Activated CD8-positive, alpha-beta memory T cell treated with anti-CD3 and anti-CD28 coated beads, Interleukin-2, amount 10 ng/mL, durations not matched to agents 7 days and 5 days (primary cell): Measurements from ENCODE around the gene EPX. TPM values are rescaled to one million over a fixed set of nuclear protein-coding genes. Genes with fewer than 3 reads are reported as not detected.
A peak's percentile ranks its signal among the peaks of the same experiment; 100 is the strongest.

Experiments
- ATAC-seq: fragments of 150-1000 bp; cut with Tn5 transposase; one replicate; pipeline ENCODE4 v1.10.0; 2021; ENCODE audit warnings: moderate library complexity
- CTCF ChIA-PET: fragments of 350-600 bp; sonication (Branson Sonifier 250); formaldehyde crosslinking; loops from one replicate; lab custom pipeline; 2021; ENCODE audit warnings: antibody characterized with exemption; lab: Charles Lee
- DNase-seq: peaks from one replicate; pipeline ENCODE4 v3.0.0-alpha.2; 2020
- H3K27ac Mint-ChIP-seq: one replicate; pipeline ENCODE4 v1.8.0; 2021; ENCODE audit warnings: mild to moderate bottlenecking, mixed read lengths
- H3K27me3 Mint-ChIP-seq: one replicate; pipeline ENCODE4 v1.8.0; 2021; ENCODE audit warnings: mixed read lengths
- H3K36me3 Mint-ChIP-seq: one replicate; pipeline ENCODE4 v1.8.0; 2021; ENCODE audit warnings: mild to moderate bottlenecking, mixed read lengths
- H3K4me1 Mint-ChIP-seq: one replicate; pipeline ENCODE4 v1.8.0; 2021; ENCODE audit warnings: mixed read lengths
- H3K4me3 Mint-ChIP-seq: one replicate; pipeline ENCODE4 v1.8.0; 2021; ENCODE audit warnings: mild to moderate bottlenecking, moderate library complexity, mixed read lengths
- H3K9me3 Mint-ChIP-seq: one replicate; pipeline ENCODE4 v1.8.0; 2022; ENCODE audit warnings: low read depth, mixed read lengths
- total RNA-seq, 2 experiments: library from RNA; stranded (reverse); gene quantifications; one replicate each; pipeline ENCODE4 v1.2.3, GENCODE V29; 2021

EPX gene
- total RNA-seq, 2 experiments from 2014 or later = not detected

GRCh38 chr17:58170622-58171021 lies 21.9 kb upstream of the EPX start:
- CTCF ChIA-PET = interaction anchor here (0.8 to 3.9 kb wide), 7 partner anchors 14 to 313 kb away, joined by 3 to 38 read pairs (median 5); no protein-coding TSS in a partner anchor
- ATAC-seq = no peak
- H3K27ac Mint-ChIP-seq = peak overlapping the region; percentile 42

GRCh38 chr17:58172369-58173071 lies 20.0 kb upstream of the EPX start:
- H3K4me1 Mint-ChIP-seq = peaks cover 21% of the 10 kb centered on the region
- DNase-seq = peak; percentile 72
- peak; percentile 89 for ATAC-seq
- CTCF ChIA-PET = interaction anchor here (0.6 to 3.9 kb wide), 19 partner anchors 9 to 314 kb away, joined by 3 to 38 read pairs (median 4); partner anchors contain the start of gene MKS1
- no peak overlapping the region for H3K4me3 Mint-ChIP-seq
- no peaks in the 10 kb centered on the region for H3K36me3 Mint-ChIP-seq
- peaks cover 14% of the 10 kb centered on the region for H3K27me3 Mint-ChIP-seq
- peaks cover 2% of the 10 kb centered on the region for H3K9me3 Mint-ChIP-seq
- H3K27ac Mint-ChIP-seq = no peak overlapping the region

More at GRCh38 chr17:58170622-58171021, 21.9 kb upstream of the EPX start:
- peaks cover 21% of the 10 kb centered on the region for H3K4me1 Mint-ChIP-seq
- no peaks in the 10 kb centered on the region for H3K36me3 Mint-ChIP-seq
- peaks cover 2% of the 10 kb centered on the region for H3K9me3 Mint-ChIP-seq
- H3K27me3 Mint-ChIP-seq = peaks cover 24% of the 10 kb centered on the region
- no peak for DNase-seq
- no peak overlapping the region for H3K4me3 Mint-ChIP-seq

- CTCF ChIA-PET = interaction anchor here (4.2 kb wide), 1 partner anchor 52 kb away, joined by 27 read pairs; no protein-coding TSS in a partner anchor
- DNase-seq (no peak), ATAC-seq (no peak)
- H3K27ac Mint-ChIP-seq = no peak overlapping the region
- no peak overlapping the region for H3K4me3 Mint-ChIP-seq
- peaks cover 9% of the 10 kb centered on the region for H3K27me3 Mint-ChIP-seq
- no peaks in the 10 kb centered on the region for H3K9me3 Mint-ChIP-seq
- no peaks in the 10 kb centered on the region for H3K36me3 Mint-ChIP-seq
- H3K4me1 Mint-ChIP-seq = peaks cover 21% of the 10 kb centered on the region
Measured at GRCh38 chr17:58174871-58175270, 17.7 kb upstream of the EPX start.

- Mint-ChIP-seq H3K36me3 (no peaks in the 10 kb centered on the region), H3K9me3 (no peaks in the 10 kb centered on the region)
- ATAC-seq = no peak
Measured at GRCh38 chr17:58176200-58176599, 16.3 kb upstream of the EPX start.

GRCh38 chr17:58181796-58182195 lies 10.7 kb upstream of the EPX start:
- CTCF ChIA-PET = interaction anchor here (1.5 to 1.8 kb wide), 2 partner anchors 9 to 69 kb away, joined by 4 to 5 read pairs; no protein-coding TSS in a partner anchor
- no peak overlapping the region for H3K4me3 Mint-ChIP-seq
- peaks cover 5% of the 10 kb centered on the region for H3K4me1 Mint-ChIP-seq
- no peaks in the 10 kb centered on the region for H3K9me3 Mint-ChIP-seq
- no peak overlapping the region for H3K27ac Mint-ChIP-seq
- ATAC-seq (no peak), DNase-seq (no peak)
- H3K36me3 Mint-ChIP-seq = no peaks in the 10 kb centered on the region
- peaks cover 8% of the 10 kb centered on the region for H3K27me3 Mint-ChIP-seq

More at GRCh38 chr17:58176200-58176599, 16.3 kb upstream of the EPX start:
- H3K4me3 Mint-ChIP-seq = no peak overlapping the region
- peaks cover 11% of the 10 kb centered on the region for H3K4me1 Mint-ChIP-seq
- DNase-seq = no peak
- peaks cover 11% of the 10 kb centered on the region for H3K27me3 Mint-ChIP-seq
- no peak overlapping the region for H3K27ac Mint-ChIP-seq
- CTCF ChIA-PET = interaction anchor here (4.2 kb wide), 1 partner anchor 53 kb away, joined by 27 read pairs; no protein-coding TSS in a partner anchor

- H3K4me3 Mint-ChIP-seq = no peak overlapping the region
- H3K9me3 Mint-ChIP-seq = no peaks in the 10 kb centered on the region
- ATAC-seq (no peak), DNase-seq (no peak)
- H3K4me1 Mint-ChIP-seq = peaks cover 5% of the 10 kb centered on the region
- H3K27ac Mint-ChIP-seq = no peak overlapping the region
- no peaks in the 10 kb centered on the region for H3K36me3 Mint-ChIP-seq
- peaks cover 8% of the 10 kb centered on the region for H3K27me3 Mint-ChIP-seq
- CTCF ChIA-PET = no interaction called here
Measured at GRCh38 chr17:58183514-58183913, 9.0 kb upstream of the EPX start.

- no peaks in the 10 kb centered on the region for H3K9me3 Mint-ChIP-seq
- H3K36me3 Mint-ChIP-seq = no peaks in the 10 kb centered on the region
- H3K4me3 Mint-ChIP-seq = no peak overlapping the region
- H3K27me3 Mint-ChIP-seq = peaks cover 8% of the 10 kb centered on the region
- DNase-seq (no peak), ATAC-seq (no peak)
- CTCF ChIA-PET = interaction anchor here (0.7 kb wide), 1 partner anchor 305 kb away, joined by 3 read pairs; no protein-coding TSS in a partner anchor
- H3K4me1 Mint-ChIP-seq = peaks cover 5% of the 10 kb centered on the region
- H3K27ac Mint-ChIP-seq = no peak overlapping the region
Measured at GRCh38 chr17:58184308-58184985, 8.1 kb upstream of the EPX start.

GRCh38 chr17:58184986-58185761 lies 7.4 kb upstream of the EPX start:
- ATAC-seq = no peak
- CTCF ChIA-PET = interaction anchor here (1.3 kb wide), 1 partner anchor 15 kb away, joined by 4 read pairs; no protein-coding TSS in a partner anchor
- DNase-seq = no peak
- Mint-ChIP-seq H3K4me3 (no peak overlapping the region), H3K36me3 (no peaks in the 10 kb centered on the region), H3K27me3 (peaks cover 10% of the 10 kb centered on the region), H3K27ac (no peak overlapping the region), H3K4me1 (peaks cover 5% of the 10 kb centered on the region), H3K9me3 (no peaks in the 10 kb centered on the region)

GRCh38 chr17:58186591-58186990 lies 5.9 kb upstream of the EPX start:
- Mint-ChIP-seq H3K27me3 (peaks cover 7% of the 10 kb centered on the region), H3K9me3 (no peaks in the 10 kb centered on the region), H3K4me3 (no peak overlapping the region), H3K4me1 (peaks cover 5% of the 10 kb centered on the region), H3K36me3 (no peaks in the 10 kb centered on the region), H3K27ac (no peak overlapping the region)
- ATAC-seq = no peak
- DNase-seq = no peak
- CTCF ChIA-PET = interaction anchor here (1.3 kb wide), 1 partner anchor 13 kb away, joined by 4 read pairs; no protein-coding TSS in a partner anchor

- CTCF ChIA-PET = interaction anchor here (1.1 kb wide), 1 partner anchor 13 kb away, joined by 3 read pairs; no protein-coding TSS in a partner anchor
- Mint-ChIP-seq H3K4me1 (peaks cover 5% of the 10 kb centered on the region), H3K36me3 (no peaks in the 10 kb centered on the region), H3K27ac (no peak overlapping the region), H3K4me3 (no peak overlapping the region), H3K27me3 (peaks cover 7% of the 10 kb centered on the region), H3K9me3 (no peaks in the 10 kb centered on the region)
- DNase-seq = no peak
- no peak for ATAC-seq
Measured at GRCh38 chr17:58187063-58187462, 5.5 kb upstream of the EPX start.

GRCh38 chr17:58187675-58188074 lies 4.9 kb upstream of the EPX start:
- Mint-ChIP-seq H3K4me1 (peaks cover 5% of the 10 kb centered on the region), H3K27ac (no peak overlapping the region), H3K9me3 (no peaks in the 10 kb centered on the region), H3K36me3 (no peaks in the 10 kb centered on the region), H3K4me3 (no peak overlapping the region), H3K27me3 (peaks cover 7% of the 10 kb centered on the region)
- ATAC-seq = no peak
- CTCF ChIA-PET = interaction anchor here (0.5 to 1.1 kb wide), 2 partner anchors 12 to 217 kb away, joined by 3 read pairs; no protein-coding TSS in a partner anchor
- DNase-seq = no peak

- no peak for ATAC-seq
- H3K27ac Mint-ChIP-seq = no peak overlapping the region
- H3K4me3 Mint-ChIP-seq = no peak overlapping the region
- peaks cover 7% of the 10 kb centered on the region for H3K27me3 Mint-ChIP-seq
- no peaks in the 10 kb centered on the region for H3K9me3 Mint-ChIP-seq
- CTCF ChIA-PET = interaction anchor here (0.7 to 1.9 kb wide), 2 partner anchors 10 to 12 kb away, joined by 3 to 7 read pairs; no protein-coding TSS in a partner anchor
- peaks cover 5% of the 10 kb centered on the region for H3K4me1 Mint-ChIP-seq
- no peaks in the 10 kb centered on the region for H3K36me3 Mint-ChIP-seq
- DNase-seq = no peak
Measured at GRCh38 chr17:58189436-58190146, 2.9 kb upstream of the EPX start.
